ENCODE measurements around the gene HIF1AN. TPM values are rescaled to one million over a fixed set of nuclear protein-coding genes. Genes with fewer than 3 reads are reported as not detected.

The HIF1AN gene
- total RNA-seq (7.3 TPM), polyA plus RNA-seq (7.4 TPM)
- long read RNA-seq, donor 1: 0 reads
- long read RNA-seq, donor 2: 0 reads
- long read RNA-seq, donor 3, full-length matches to known transcripts: 12 of 12 reads
- long read RNA-seq, donor 3, partial matches to known transcripts: 0 of 12 reads
- long read RNA-seq, donor 3, other reads (novel, unspliced or antisense): 0 of 12 reads
- long read RNA-seq, donor 4, full-length matches to known transcripts: 7 of 7 reads
- long read RNA-seq, donor 4, partial matches to known transcripts: 0 of 7 reads
- long read RNA-seq, donor 4, other reads (novel, unspliced or antisense): 0 of 7 reads
- long read RNA-seq, donor 5, full-length matches to known transcripts: 14 of 14 reads
- long read RNA-seq, donor 5, partial matches to known transcripts: 0 of 14 reads
- long read RNA-seq, donor 5, other reads (novel, unspliced or antisense): 0 of 14 reads
- long read RNA-seq, donor 6, full-length matches to known transcripts: 6 of 6 reads
- long read RNA-seq, donor 6, partial matches to known transcripts: 0 of 6 reads
- long read RNA-seq, donor 6, other reads (novel, unspliced or antisense): 0 of 6 reads
- long read RNA-seq, donor 7, full-length matches to known transcripts: 9 of 9 reads
- long read RNA-seq, donor 7, partial matches to known transcripts: 0 of 9 reads
- long read RNA-seq, donor 7, other reads (novel, unspliced or antisense): 0 of 9 reads
- long read RNA-seq, donor 8, full-length matches to known transcripts: 5 of 5 reads
- long read RNA-seq, donor 8, partial matches to known transcripts: 0 of 5 reads
- long read RNA-seq, donor 8, other reads (novel, unspliced or antisense): 0 of 5 reads
- long read RNA-seq, donor 9, full-length matches to known transcripts: 10 of 10 reads
- long read RNA-seq, donor 9, partial matches to known transcripts: 0 of 10 reads
- long read RNA-seq, donor 9, other reads (novel, unspliced or antisense): 0 of 10 reads
- long read RNA-seq, donor 10, full-length matches to known transcripts: 7 of 7 reads
- long read RNA-seq, donor 10, partial matches to known transcripts: 0 of 7 reads
- long read RNA-seq, donor 10, other reads (novel, unspliced or antisense): 0 of 7 reads

GRCh38 chr10:100535715-100536353 lies at the start of gene HIF1AN:
TSS of gene HIF1AN (plus strand) at chr10:100535943. CDS start at chr10:100535959, 16 bp downstream.
- Histone ChIP-seq H3K27ac (ENCODE audit: low read depth in 1 of 2, low read length in 1 of 2) (peak within 1 kb of the TSS; percentile 36 to 80), H3K27me3 (ENCODE audit: control insufficient read depth in 2 of 2, insufficient read depth in 1 of 2, low read length in 1 of 2) (no peaks in the 10 kb centered on the region), H3K9me3 (ENCODE audit: control insufficient read depth in 2 of 2, insufficient read depth in 1 of 2, low read length in 1 of 2) (no peaks in the 10 kb centered on the region), H3K4me3 (ENCODE audit: low read length in 2 of 2) (peak within 1 kb of the TSS; percentile 76 to 81), H3K4me1 (ENCODE audit: control insufficient read depth in 2 of 2, insufficient read depth in 2 of 2, low read length in 2 of 2) (peaks cover 23 to 26% of the 10 kb centered on the region in 2 donors), H3K36me3 (ENCODE audit: control insufficient read depth in 2 of 2, insufficient read depth in 2 of 2, low read length in 1 of 2) (peaks cover 20 to 26% of the 10 kb centered on the region in 2 donors)
- peak; percentile 84 to 98 (median 93) for DNase-seq (ENCODE audit: low read depth in 6 of 9, low spot score in 9 of 9)
- WGBS: under 1% methylated on average over 35 of the region's 35 CpGs

GRCh38 chr10:100487529-100487928 lies 48.2 kb upstream of the HIF1AN start:
- peaks cover 0 to 6% of the 10 kb centered on the region in 2 donors for H3K27me3 ChIP-seq (ENCODE audit: control insufficient read depth in 2 of 2, insufficient read depth in 1 of 2, low read length in 1 of 2)
- H3K36me3 ChIP-seq (ENCODE audit: control insufficient read depth in 2 of 2, insufficient read depth in 2 of 2, low read length in 1 of 2): peaks cover 45 to 55% of the 10 kb centered on the region in 2 donors
- no peak overlapping the region for H3K27ac ChIP-seq (ENCODE audit: low read depth in 1 of 2, low read length in 1 of 2)
- H3K4me3 ChIP-seq (ENCODE audit: low read length in 2 of 2): no peak overlapping the region
- H3K9me3 ChIP-seq (ENCODE audit: control insufficient read depth in 2 of 2, insufficient read depth in 1 of 2, low read length in 1 of 2): no peaks in the 10 kb centered on the region
- no peak for DNase-seq (ENCODE audit: low read depth in 6 of 9, low spot score in 9 of 9)
- H3K4me1 ChIP-seq (ENCODE audit: control insufficient read depth in 2 of 2, insufficient read depth in 2 of 2, low read length in 2 of 2): peaks cover 0 to 7% of the 10 kb centered on the region in 2 donors
- 97% methylated on average over 6 of the region's 6 CpGs for WGBS

DNA sequence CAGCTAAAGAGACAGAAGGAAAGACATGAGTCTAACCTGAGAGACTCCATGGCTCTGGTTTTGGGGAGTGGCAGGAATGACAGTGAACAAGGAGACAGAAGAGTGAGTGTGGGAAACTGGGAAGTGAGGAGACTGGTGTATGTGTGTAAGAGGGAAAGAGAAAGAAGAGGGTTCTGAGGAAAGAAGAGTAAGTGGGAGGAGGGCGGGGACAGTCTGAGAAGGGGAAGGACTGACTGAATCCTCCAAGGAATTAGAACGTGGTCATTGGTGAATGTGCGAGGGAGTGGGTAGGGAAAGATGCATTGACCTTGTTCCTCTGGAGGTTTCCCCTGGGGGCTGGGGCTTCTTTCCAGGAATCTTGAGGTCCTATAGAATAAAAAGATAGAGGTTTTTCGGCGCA lies 46.3 kb upstream of the HIF1AN start:
- WGBS: 98% methylated on average over 5 of the region's 5 CpGs
- Histone ChIP-seq H3K4me1 (ENCODE audit: control insufficient read depth in 2 of 2, insufficient read depth in 2 of 2, low read length in 2 of 2) (no peaks in the 10 kb centered on the region), H3K36me3 (ENCODE audit: control insufficient read depth in 2 of 2, insufficient read depth in 2 of 2, low read length in 1 of 2) (peaks cover 45 to 57% of the 10 kb centered on the region in 2 donors), H3K27me3 (ENCODE audit: control insufficient read depth in 2 of 2, insufficient read depth in 1 of 2, low read length in 1 of 2) (no peaks in the 10 kb centered on the region), H3K9me3 (ENCODE audit: control insufficient read depth in 2 of 2, insufficient read depth in 1 of 2, low read length in 1 of 2) (no peaks in the 10 kb centered on the region), H3K4me3 (ENCODE audit: low read length in 2 of 2) (no peak overlapping the region), H3K27ac (ENCODE audit: low read depth in 1 of 2, low read length in 1 of 2) (no peak overlapping the region)
- DNase-seq (ENCODE audit: low read depth in 6 of 9, low spot score in 9 of 9): no peak

DNA sequence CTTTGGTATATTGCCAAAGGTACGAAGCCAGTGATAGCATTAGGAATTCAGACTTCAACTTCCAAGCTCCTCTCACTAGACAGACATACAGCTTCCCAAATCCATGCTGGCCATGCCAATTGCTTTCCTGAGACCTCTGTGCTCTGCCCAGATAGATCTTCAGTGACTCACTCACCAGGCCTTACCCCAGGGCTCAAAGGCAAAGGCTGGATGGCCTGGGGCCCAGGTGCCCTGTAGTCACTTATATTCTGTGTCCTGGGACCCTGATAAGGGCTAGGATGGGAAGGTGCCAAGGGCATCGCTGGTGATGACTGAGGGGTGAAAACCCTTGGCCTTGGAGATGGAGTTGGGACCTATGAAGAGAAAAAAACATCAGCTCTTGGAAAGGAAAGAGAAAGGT lies 45.2 kb upstream of the HIF1AN start:
- Histone ChIP-seq H3K27me3 (ENCODE audit: control insufficient read depth in 2 of 2, insufficient read depth in 1 of 2, low read length in 1 of 2) (no peaks in the 10 kb centered on the region), H3K9me3 (ENCODE audit: control insufficient read depth in 2 of 2, insufficient read depth in 1 of 2, low read length in 1 of 2) (no peaks in the 10 kb centered on the region), H3K4me1 (ENCODE audit: control insufficient read depth in 2 of 2, insufficient read depth in 2 of 2, low read length in 2 of 2) (no peaks in the 10 kb centered on the region), H3K27ac (ENCODE audit: low read depth in 1 of 2, low read length in 1 of 2) (no peak overlapping the region), H3K36me3 (ENCODE audit: control insufficient read depth in 2 of 2, insufficient read depth in 2 of 2, low read length in 1 of 2) (peaks cover 43 to 55% of the 10 kb centered on the region in 2 donors), H3K4me3 (ENCODE audit: low read length in 2 of 2) (no peak overlapping the region)
- WGBS: over 99% methylated on average over 2 of the region's 2 CpGs
- no peak for DNase-seq (ENCODE audit: low read depth in 6 of 9, low spot score in 9 of 9)

- no peak overlapping the region for H3K27ac ChIP-seq (ENCODE audit: low read depth in 1 of 2, low read length in 1 of 2)
- H3K4me1 ChIP-seq (ENCODE audit: control insufficient read depth in 2 of 2, insufficient read depth in 2 of 2, low read length in 2 of 2): peaks cover 9 to 25% of the 10 kb centered on the region in 2 donors
- no peak overlapping the region for H3K4me3 ChIP-seq (ENCODE audit: low read length in 2 of 2)
- no peaks in the 10 kb centered on the region for H3K9me3 ChIP-seq (ENCODE audit: control insufficient read depth in 2 of 2, insufficient read depth in 1 of 2, low read length in 1 of 2)
- H3K27me3 ChIP-seq (ENCODE audit: control insufficient read depth in 2 of 2, insufficient read depth in 1 of 2, low read length in 1 of 2): no peaks in the 10 kb centered on the region
- peaks cover 40 to 48% of the 10 kb centered on the region in 2 donors for H3K36me3 ChIP-seq (ENCODE audit: control insufficient read depth in 2 of 2, insufficient read depth in 2 of 2, low read length in 1 of 2)
- no peak for DNase-seq (ENCODE audit: low read depth in 6 of 9, low spot score in 9 of 9)
- WGBS: 22% methylated on average over 2 of the region's 2 CpGs
Measured at GRCh38 chr10:100496567-100496966, 39.2 kb upstream of the HIF1AN start.

GRCh38 chr10:100498059-100498458 lies 37.7 kb upstream of the HIF1AN start:
- no peaks in the 10 kb centered on the region for H3K27me3 ChIP-seq (ENCODE audit: control insufficient read depth in 2 of 2, insufficient read depth in 1 of 2, low read length in 1 of 2)
- WGBS: 96% methylated on average over 4 of the region's 4 CpGs
- peaks cover 47 to 52% of the 10 kb centered on the region in 2 donors for H3K36me3 ChIP-seq (ENCODE audit: control insufficient read depth in 2 of 2, insufficient read depth in 2 of 2, low read length in 1 of 2)

DNA sequence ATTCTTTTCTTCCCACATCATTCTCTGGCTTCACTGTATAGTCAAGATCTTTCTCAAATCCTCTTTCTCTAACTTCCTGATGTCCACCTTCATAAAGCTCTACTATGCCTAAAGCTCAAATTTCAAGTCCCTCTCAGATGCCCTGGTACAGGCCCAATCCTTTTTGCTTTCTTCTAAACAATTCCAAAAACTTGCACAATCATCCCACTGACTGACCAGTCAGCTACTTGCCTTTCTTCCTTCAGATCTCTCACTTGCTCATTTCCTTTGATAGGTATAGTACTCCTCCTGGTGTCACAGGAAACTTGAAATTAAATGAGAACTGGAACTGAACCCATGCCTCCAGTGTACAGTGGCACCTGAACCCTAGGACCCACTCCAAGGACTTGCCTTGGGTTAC lies 34.3 kb upstream of the HIF1AN start:
- DNase-seq (ENCODE audit: low read depth in 6 of 9, low spot score in 9 of 9): no peak
- H3K9me3 ChIP-seq (ENCODE audit: control insufficient read depth in 2 of 2, insufficient read depth in 1 of 2, low read length in 1 of 2): no peaks in the 10 kb centered on the region
- peaks cover 38 to 47% of the 10 kb centered on the region in 2 donors for H3K36me3 ChIP-seq (ENCODE audit: control insufficient read depth in 2 of 2, insufficient read depth in 2 of 2, low read length in 1 of 2)
- H3K4me1 ChIP-seq (ENCODE audit: control insufficient read depth in 2 of 2, insufficient read depth in 2 of 2, low read length in 2 of 2): peaks cover 18 to 46% of the 10 kb centered on the region in 2 donors
- H3K27ac ChIP-seq (ENCODE audit: low read depth in 1 of 2, low read length in 1 of 2): no peak overlapping the region
- no peak overlapping the region for H3K4me3 ChIP-seq (ENCODE audit: low read length in 2 of 2)
- H3K27me3 ChIP-seq (ENCODE audit: control insufficient read depth in 2 of 2, insufficient read depth in 1 of 2, low read length in 1 of 2): no peaks in the 10 kb centered on the region

More at GRCh38 chr10:100498059-100498458, 37.7 kb upstream of the HIF1AN start:
- no peaks in the 10 kb centered on the region for H3K9me3 ChIP-seq (ENCODE audit: control insufficient read depth in 2 of 2, insufficient read depth in 1 of 2, low read length in 1 of 2)
- H3K4me1 ChIP-seq (ENCODE audit: control insufficient read depth in 2 of 2, insufficient read depth in 2 of 2, low read length in 2 of 2): peaks cover 9 to 25% of the 10 kb centered on the region in 2 donors
- H3K4me3 ChIP-seq (ENCODE audit: low read length in 2 of 2): no peak overlapping the region
- no peak overlapping the region for H3K27ac ChIP-seq (ENCODE audit: low read depth in 1 of 2, low read length in 1 of 2)
- DNase-seq (ENCODE audit: low read depth in 6 of 9, low spot score in 9 of 9): no peak

GRCh38 chr10:100502926-100503494 lies 32.7 kb upstream of the HIF1AN start:
- 95% methylated on average over 1 of the region's 1 CpG for WGBS
- DNase-seq (ENCODE audit: low read depth in 6 of 9, low spot score in 9 of 9): no peak
- peaks cover 34 to 44% of the 10 kb centered on the region in 2 donors for H3K36me3 ChIP-seq (ENCODE audit: control insufficient read depth in 2 of 2, insufficient read depth in 2 of 2, low read length in 1 of 2)

More at GRCh38 chr10:100502926-100503494, 32.7 kb upstream of the HIF1AN start:
- Histone ChIP-seq H3K27me3 (ENCODE audit: control insufficient read depth in 2 of 2, insufficient read depth in 1 of 2, low read length in 1 of 2) (no peaks in the 10 kb centered on the region), H3K27ac (ENCODE audit: low read depth in 1 of 2, low read length in 1 of 2) (no peak overlapping the region), H3K4me3 (ENCODE audit: low read length in 2 of 2) (no peak overlapping the region), H3K9me3 (ENCODE audit: control insufficient read depth in 2 of 2, insufficient read depth in 1 of 2, low read length in 1 of 2) (no peaks in the 10 kb centered on the region), H3K4me1 (ENCODE audit: control insufficient read depth in 2 of 2, insufficient read depth in 2 of 2, low read length in 2 of 2) (peaks cover 27 to 48% of the 10 kb centered on the region in 2 donors)

Data from thymus (tissue), 14 donors.